Neuronal stem cell (in vitro differentiated cells): ENCODE results near the gene RNF123. TPM values are rescaled to one million over a fixed set of nuclear protein-coding genes. Genes with fewer than 3 reads are reported as not detected.

Experiments
- DNase-seq: peaks from one replicate; pipeline ENCODE4 v3.0.0-alpha.2; 2013; ENCODE audit warnings: low spot score
- H2AFZ ChIP-seq: one replicate; pipeline ENCODE4 v1.6.1; 2013; ENCODE audit warnings: mild to moderate bottlenecking, low read length, inconsistent platforms
- H2AK5ac ChIP-seq: 2 replicates; pipeline ENCODE4 v1.6.1; 2013; ENCODE audit warnings: low read depth, mild to moderate bottlenecking, inconsistent platforms, low read length, moderate library complexity, mixed read lengths
- H2BK120ac ChIP-seq: 2 replicates; pipeline ENCODE4 v1.6.1; 2013; ENCODE audit warnings: low read depth, mild to moderate bottlenecking, inconsistent platforms, low read length, moderate library complexity, mixed read lengths
- H2BK12ac ChIP-seq: one replicate; pipeline ENCODE4 v1.6.1; 2013; ENCODE audit warnings: low read length, inconsistent platforms
- H2BK15ac ChIP-seq: 2 replicates; pipeline ENCODE4 v1.6.1; 2013; ENCODE audit warnings: mild to moderate bottlenecking, low read length, inconsistent platforms, mixed read lengths
- H2BK5ac ChIP-seq: one replicate; pipeline ENCODE4 v1.6.1; 2013; ENCODE audit warnings: inconsistent platforms, mild to moderate bottlenecking, low read length, moderate library complexity
- H3K14ac ChIP-seq: one replicate; pipeline ENCODE4 v1.6.1; 2013; ENCODE audit warnings: low read length, inconsistent platforms
- H3K18ac ChIP-seq: 2 replicates; pipeline ENCODE4 v1.6.1; 2013; ENCODE audit warnings: low read length, inconsistent platforms
- H3K23ac ChIP-seq: 2 replicates; pipeline ENCODE4 v1.6.1; 2013; ENCODE audit warnings: low read depth, mild to moderate bottlenecking, mixed read lengths, low read length, inconsistent platforms; ENCODE audit not compliant: poor library complexity
- H3K27ac ChIP-seq: replicated peaks from 3 replicates; pipeline ENCODE4 v1.5.1; 2013; ENCODE audit warnings: low read length, inconsistent platforms
- H3K27me3 ChIP-seq, 3 experiments: 2 replicates each; pipeline ENCODE4 v1.6.1; 2013; ENCODE audit warnings: low read length in 3 of 3, mild to moderate bottlenecking in 2 of 3, inconsistent platforms in 1 of 3, low read depth in 1 of 3, mixed read lengths in 1 of 3, moderate library complexity in 1 of 3; ENCODE audit not compliant: control insufficient read depth in 3 of 3, insufficient read depth in 3 of 3
- H3K36me3 ChIP-seq, 2 donors: replicated peaks in 1 of 2; 2 replicates each; pipeline ENCODE4 v1.6.1; 2013; ENCODE audit warnings: low read length in 2 of 2; ENCODE audit not compliant: control insufficient read depth in 2 of 2, insufficient read depth in 2 of 2
- H3K4ac ChIP-seq: 2 replicates; pipeline ENCODE4 v1.6.1; 2013; ENCODE audit warnings: inconsistent platforms, mild to moderate bottlenecking, low read length, moderate library complexity
- H3K4me1 ChIP-seq, 2 donors: 1 replicate in 1 of 2; 2 replicates in 1 of 2; pipeline ENCODE4 v1.6.1; 2013; ENCODE audit warnings: low read length in 2 of 2, low read depth in 1 of 2; ENCODE audit not compliant: control insufficient read depth in 2 of 2, insufficient read depth in 1 of 2
- H3K4me2 ChIP-seq: one replicate; pipeline ENCODE4 v1.6.1; 2013; ENCODE audit warnings: mild to moderate bottlenecking, low read length, inconsistent platforms; ENCODE audit not compliant: insufficient read depth, poor library complexity, severe bottlenecking
- H3K4me3 ChIP-seq, 2 donors: 2 replicates each; pipeline ENCODE4 v1.5.1; 2013; ENCODE audit warnings: low read length in 2 of 2, mild to moderate bottlenecking in 2 of 2, inconsistent platforms in 1 of 2, moderate library complexity in 1 of 2
- H3K79me1 ChIP-seq: one replicate; pipeline ENCODE4 v1.6.1; 2013; ENCODE audit warnings: low read depth, mild to moderate bottlenecking, inconsistent platforms, low read length, moderate library complexity
- H3K9ac ChIP-seq: one replicate; pipeline ENCODE4 v1.6.1; 2013; ENCODE audit warnings: mild to moderate bottlenecking, low read depth, low read length, inconsistent platforms; ENCODE audit not compliant: poor library complexity
- H3K9me3 ChIP-seq, 2 donors: replicated peaks in 1 of 2; 2 replicates each; pipeline versions ENCODE3 to v1.6.1; 2013; ENCODE audit warnings: low read length in 2 of 2, mild to moderate bottlenecking in 2 of 2, inconsistent platforms in 1 of 2, low read depth in 1 of 2, mixed read lengths in 1 of 2, moderate library complexity in 1 of 2; ENCODE audit not compliant: control insufficient read depth in 2 of 2, insufficient read depth in 1 of 2
- H4K8ac ChIP-seq: one replicate; pipeline ENCODE4 v1.6.1; 2013; ENCODE audit warnings: low read depth, mild to moderate bottlenecking, inconsistent platforms, low read length, moderate library complexity
- H4K91ac ChIP-seq: one replicate; pipeline ENCODE4 v1.6.1; 2013; ENCODE audit warnings: low read length, low read depth, mild to moderate bottlenecking, inconsistent platforms; ENCODE audit not compliant: poor library complexity
- WGBS, 2 donors: extraction: QIAGEN DNeasy Blood & Tissue Kit; methylation state at CpG; one replicate each; pipeline ENCODE4 v1.1.7; 2013; ENCODE audit warnings: missing lambda C conversion rate in 2 of 2, mixed read lengths in 1 of 2; ENCODE audit not compliant: insufficient read length in 2 of 2, insufficient replicate concordance in 1 of 2; ENCODE audit errors: extremely low coverage in 2 of 2; 5-methylcytosine and 5-hydroxymethylcytosine counted together
- polyA plus RNA-seq, 2 experiments: library from polyadenylated mRNA; stranded (reverse); fragments of 200-250 nt; gene quantifications; one replicate each; pipeline ENCODE4 v1.2.3, GENCODE V29; 2013

Gene RNF123
- polyA plus RNA-seq (2013, experiment 1 of 2), result 21.9 TPM
- 20.9 TPM for polyA plus RNA-seq (2013, experiment 2 of 2)

GRCh38 chr3:49689046-49689907 lies at the start of gene RNF123, which contains the start of gene MST1:
Gene RNF123, plus strand, starts transcription at chr3:49689557. Its CDS starts 1,609 bp downstream, at chr3:49691166.
Gene MST1, minus strand, starts transcription at chr3:49689474. Its CDS starts 783 bp downstream, at chr3:49688691.
- Histone ChIP-seq H3K18ac (peak within 1 kb of the TSS; percentile 98), H3K4ac (peak within 1 kb of the TSS; percentile 58), H3K27me3 (peaks cover 0 to 3% (median 0%) of the 10 kb centered on the region in 3 experiments), H3K36me3 (peaks cover 2 to 6% of the 10 kb centered on the region in 2 donors), H3K4me1 (peaks cover 4 to 6% of the 10 kb centered on the region in 2 donors), H3K9me3 (no peaks in the 10 kb centered on the region), H3K4me3 (peak within 1 kb of the TSS; percentile 86 to 96), H2BK12ac (peak within 1 kb of the TSS; percentile 87), H3K27ac (peak within 1 kb of the TSS; percentile 24), H2BK15ac (peak within 1 kb of the TSS; percentile 54), H2AFZ (peak within 1 kb of the TSS; percentile 94), H2BK120ac (peak within 1 kb of the TSS; percentile 76), H3K79me1 (peaks cover 6% of the 10 kb centered on the region), H4K8ac (no peak within 1 kb of the TSS), H4K91ac (no peak within 1 kb of the TSS), H2AK5ac (peak within 1 kb of the TSS; percentile 94), H3K14ac (peak within 1 kb of the TSS; percentile 92), H3K23ac (peak within 1 kb of the TSS; percentile 85), H2BK5ac (peak within 1 kb of the TSS; percentile 82), H3K9ac (peak within 1 kb of the TSS; percentile 99), H3K4me2 (peak within 1 kb of the TSS; percentile 97)
- peak; percentile 93 for DNase-seq
- no CpG with 5 or more reads among the region's 66 CpGs for WGBS, 2 donors

GRCh38 chr3:49641292-49641691 lies 48.1 kb upstream of the RNF123 start:
- no peak overlapping the region for H2BK120ac ChIP-seq
- H4K8ac ChIP-seq, result no peak overlapping the region
- no peak overlapping the region for H3K14ac ChIP-seq
- no peak for DNase-seq
- no peak overlapping the region for H2AFZ ChIP-seq
- H3K27me3 ChIP-seq, result no peaks in the 10 kb centered on the region
- no peak overlapping the region for H3K27ac ChIP-seq
- H2BK5ac ChIP-seq, result no peak overlapping the region
- no peak overlapping the region for H3K18ac ChIP-seq
- peaks cover 0 to 1% of the 10 kb centered on the region in 2 donors for H3K9me3 ChIP-seq
- H3K4me1 ChIP-seq, result peaks cover 0 to 2% of the 10 kb centered on the region in 2 donors
- no peak overlapping the region for H3K4ac ChIP-seq
- no peak overlapping the region for H2AK5ac ChIP-seq
- no peak overlapping the region for H2BK12ac ChIP-seq
- no CpG with 5 or more reads among the region's 7 CpGs for WGBS, 2 donors
- H3K9ac ChIP-seq, result no peak overlapping the region
- H3K4me3 ChIP-seq, result no peak overlapping the region
- no peak overlapping the region for H3K4me2 ChIP-seq
- no peak overlapping the region for H2BK15ac ChIP-seq
- H4K91ac ChIP-seq, result no peak overlapping the region
- H3K23ac ChIP-seq, result no peak overlapping the region
- H3K36me3 ChIP-seq, result peaks cover 0 to 20% of the 10 kb centered on the region in 2 donors
- no peaks in the 10 kb centered on the region for H3K79me1 ChIP-seq

- H3K27me3 ChIP-seq, result no peaks in the 10 kb centered on the region
- H2BK12ac ChIP-seq, result no peak overlapping the region
- no peak overlapping the region for H3K27ac ChIP-seq
- H2AK5ac ChIP-seq, result peak overlapping the region; percentile 44
- peaks cover 0 to 2% of the 10 kb centered on the region in 2 donors for H3K4me1 ChIP-seq
- peaks cover 0 to 1% of the 10 kb centered on the region in 2 donors for H3K9me3 ChIP-seq
- H3K79me1 ChIP-seq, result no peaks in the 10 kb centered on the region
- peak overlapping the region in 1 of 2 donors; percentile 16 for H3K4me3 ChIP-seq
- peak overlapping the region; percentile 52 for H3K18ac ChIP-seq
- peaks cover 0 to 20% of the 10 kb centered on the region in 2 donors for H3K36me3 ChIP-seq
- no peak overlapping the region for H2AFZ ChIP-seq
- no peak for DNase-seq
- no peak overlapping the region for H4K8ac ChIP-seq
- peak overlapping the region; percentile 65 for H3K14ac ChIP-seq
- no peak overlapping the region for H2BK5ac ChIP-seq
- no peak overlapping the region for H3K4ac ChIP-seq
- H3K4me2 ChIP-seq, result no peak overlapping the region
- H3K23ac ChIP-seq, result peak overlapping the region; percentile 19
- H3K9ac ChIP-seq, result peak overlapping the region; percentile 3
- no CpG with 5 or more reads among the region's 14 CpGs for WGBS, 2 donors
- no peak overlapping the region for H2BK120ac ChIP-seq
- no peak overlapping the region for H4K91ac ChIP-seq
- H2BK15ac ChIP-seq, result no peak overlapping the region
Measured at GRCh38 chr3:49641921-49642707, 47.2 kb upstream of the RNF123 start.
